ENCODE measurements around the gene SAMMSON.

SAMMSON gene

GRCh38 chr3:70094197-70094596 is 94.7 kb downstream of the SAMMSON start:
- TF ChIP-seq, protein P1, sequence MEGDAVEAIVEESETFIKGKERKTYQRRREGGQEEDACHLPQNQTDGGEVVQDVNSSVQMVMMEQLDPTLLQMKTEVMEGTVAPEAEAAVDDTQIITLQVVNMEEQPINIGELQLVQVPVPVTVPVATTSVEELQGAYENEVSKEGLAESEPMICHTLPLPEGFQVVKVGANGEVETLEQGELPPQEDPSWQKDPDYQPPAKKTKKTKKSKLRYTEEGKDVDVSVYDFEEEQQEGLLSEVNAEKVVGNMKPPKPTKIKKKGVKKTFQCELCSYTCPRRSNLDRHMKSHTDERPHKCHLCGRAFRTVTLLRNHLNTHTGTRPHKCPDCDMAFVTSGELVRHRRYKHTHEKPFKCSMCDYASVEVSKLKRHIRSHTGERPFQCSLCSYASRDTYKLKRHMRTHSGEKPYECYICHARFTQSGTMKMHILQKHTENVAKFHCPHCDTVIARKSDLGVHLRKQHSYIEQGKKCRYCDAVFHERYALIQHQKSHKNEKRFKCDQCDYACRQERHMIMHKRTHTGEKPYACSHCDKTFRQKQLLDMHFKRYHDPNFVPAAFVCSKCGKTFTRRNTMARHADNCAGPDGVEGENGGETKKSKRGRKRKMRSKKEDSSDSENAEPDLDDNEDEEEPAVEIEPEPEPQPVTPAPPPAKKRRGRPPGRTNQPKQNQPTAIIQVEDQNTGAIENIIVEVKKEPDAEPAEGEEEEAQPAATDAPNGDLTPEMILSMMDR (conservative IDR thresholded peaks at IDR 0.05; ENCODE audit: low read depth, low read length), result no peak
- Histone ChIP-seq H3K4me1 (ENCODE audit: low read depth, poor library complexity, severe bottlenecking) (peaks cover 6% of the 10 kb centered on the region), H3K79me2 (ENCODE audit: insufficient read depth, low read depth) (no peaks in the 10 kb centered on the region), H3K36me3 (ENCODE audit: insufficient read depth) (no peaks in the 10 kb centered on the region), H3K27ac (no peak overlapping the region), H2AFZ (ENCODE audit: low read depth) (no peak overlapping the region), H3K4me2 (no peak overlapping the region), H3K27me3 (ENCODE audit: insufficient read depth, low read depth) (no peaks in the 10 kb centered on the region), H4K20me1 (ENCODE audit: insufficient read depth) (no peaks in the 10 kb centered on the region), H3K9ac (no peak overlapping the region), H3K4me3 (IDR thresholded peaks at IDR 0.05; ENCODE audit: insufficient read depth, low read depth, low read length) (no peak overlapping the region)

GRCh38 chr3:70095260-70095659 is 95.7 kb downstream of the SAMMSON start:
- H3K27me3 ChIP-seq (ENCODE audit: insufficient read depth, low read depth), result no peaks in the 10 kb centered on the region
- no peaks in the 10 kb centered on the region for H3K36me3 ChIP-seq (ENCODE audit: insufficient read depth)
- no peaks in the 10 kb centered on the region for H3K79me2 ChIP-seq (ENCODE audit: insufficient read depth, low read depth)
- no peaks in the 10 kb centered on the region for H4K20me1 ChIP-seq (ENCODE audit: insufficient read depth)
- H3K4me2 ChIP-seq, result no peak overlapping the region
- no peak overlapping the region for H2AFZ ChIP-seq (ENCODE audit: low read depth)
- H3K4me1 ChIP-seq (ENCODE audit: low read depth, poor library complexity, severe bottlenecking), result peaks cover 6% of the 10 kb centered on the region
- no peak overlapping the region for H3K9ac ChIP-seq
- no peak overlapping the region for H3K27ac ChIP-seq
- TF ChIP-seq, protein P1 (conservative IDR thresholded peaks at IDR 0.05; ENCODE audit: low read depth, low read length), result no peak
- H3K4me3 ChIP-seq (IDR thresholded peaks at IDR 0.05; ENCODE audit: insufficient read depth, low read depth, low read length), result no peak overlapping the region

- Histone ChIP-seq H3K4me2 (no peak overlapping the region), H4K20me1 (ENCODE audit: insufficient read depth) (no peaks in the 10 kb centered on the region), H3K9ac (no peak overlapping the region), H3K27ac (no peak overlapping the region), H3K36me3 (ENCODE audit: insufficient read depth) (no peaks in the 10 kb centered on the region), H3K4me1 (ENCODE audit: low read depth, poor library complexity, severe bottlenecking) (peaks cover 6% of the 10 kb centered on the region), H3K79me2 (ENCODE audit: insufficient read depth, low read depth) (no peaks in the 10 kb centered on the region), H2AFZ (ENCODE audit: low read depth) (no peak overlapping the region), H3K4me3 (IDR thresholded peaks at IDR 0.05; ENCODE audit: insufficient read depth, low read depth, low read length) (no peak overlapping the region), H3K27me3 (ENCODE audit: insufficient read depth, low read depth) (no peaks in the 10 kb centered on the region)
- TF ChIP-seq, protein P1 (conservative IDR thresholded peaks at IDR 0.05; ENCODE audit: low read depth, low read length), result no peak
These were observed 97.0 kb downstream of the SAMMSON start for GRCh38 chr3:70096376-70097066.

- H3K27ac ChIP-seq, result no peak overlapping the region
- no peaks in the 10 kb centered on the region for H3K79me2 ChIP-seq (ENCODE audit: insufficient read depth, low read depth)
- no peak overlapping the region for H3K4me3 ChIP-seq (IDR thresholded peaks at IDR 0.05; ENCODE audit: insufficient read depth, low read depth, low read length)
- no peaks in the 10 kb centered on the region for H3K27me3 ChIP-seq (ENCODE audit: insufficient read depth, low read depth)
- H3K4me1 ChIP-seq (ENCODE audit: low read depth, poor library complexity, severe bottlenecking), result peaks cover 6% of the 10 kb centered on the region
- no peaks in the 10 kb centered on the region for H3K36me3 ChIP-seq (ENCODE audit: insufficient read depth)
- no peaks in the 10 kb centered on the region for H4K20me1 ChIP-seq (ENCODE audit: insufficient read depth)
- H3K4me2 ChIP-seq, result no peak overlapping the region
- TF ChIP-seq, protein P1 (conservative IDR thresholded peaks at IDR 0.05; ENCODE audit: low read depth, low read length), result no peak
- H2AFZ ChIP-seq (ENCODE audit: low read depth), result no peak overlapping the region
- H3K9ac ChIP-seq, result no peak overlapping the region
These were observed 97.6 kb downstream of the SAMMSON start for GRCh38 chr3:70097084-70097483.

Data from KMS-11 (cell line).